A549 (cell line): Measurements from ENCODE around the gene PM20D1.
"Not testable (repeated sequence)": the region's sequence is repeated elsewhere in the genome, so short reads cannot be mapped to it uniquely, and the experiment has no call there.

Source experiments
- CBX8 ChIP-seq: fragments of 200-600 bp; sonication (generic); IDR thresholded peaks from 2 replicates; pipeline ENCODE4 v1.6.1; 2016
- CHD2 ChIP-seq: fragments of 150-350 bp; IDR thresholded peaks from 2 replicates; pipeline ENCODE4 v1.6.1; 2014; ENCODE audit warnings: low read length; ENCODE audit not compliant: partially characterized antibody
- CHD4 ChIP-seq: fragments of 200-600 bp; sonication (generic); IDR thresholded peaks from 2 replicates; pipeline ENCODE4 v1.6.1; 2016; ENCODE audit warnings: antibody characterized with exemption, mild to moderate bottlenecking, borderline replicate concordance
- EHMT2 ChIP-seq: fragments of 200-600 bp; sonication (generic); IDR thresholded peaks from 2 replicates; pipeline ENCODE4 v1.6.1; 2016; ENCODE audit warnings: antibody characterized with exemption, low read depth, mild to moderate bottlenecking, moderate library complexity
- ESRRA ChIP-seq: fragments of 150-350 bp; IDR thresholded peaks from 2 replicates; pipeline ENCODE4 v1.6.1; 2014; ENCODE audit warnings: mild to moderate bottlenecking, low read length, borderline replicate concordance
- HDAC2 ChIP-seq: fragments of 200-600 bp; sonication (generic); IDR thresholded peaks from 2 replicates; pipeline ENCODE4 v1.6.1; 2016
- JUN ChIP-seq, 2 experiments: fragments of >200 bp; sonication (Bioruptor Twin); formaldehyde crosslinking; IDR thresholded peaks; 2 replicates in 1 of 2; 3 replicates in 1 of 2; pipeline ENCODE4 v1.6.1; 2016 to 2017
- POLR2A ChIP-seq: IDR thresholded peaks from 2 replicates; pipeline ENCODE4 v1.6.1; 2012; ENCODE audit warnings: mild to moderate bottlenecking, low read length
- RAD21 ChIP-seq, 2 experiments: fragments of >200 bp in 1 of 2; sonication (Bioruptor Twin) in 1 of 2; formaldehyde crosslinking in 1 of 2; IDR thresholded peaks in 1 of 2; conservative IDR thresholded peaks in 1 of 2; 2 replicates in 1 of 2; 3 replicates in 1 of 2; pipeline ENCODE4 v1.6.1; 2012 to 2018; ENCODE audit warnings: inconsistent platforms in 1 of 2
- TF ChIP-seq, protein P1 (sequence below): fragments of >200 bp; sonication (Bioruptor Twin); formaldehyde crosslinking; IDR thresholded peaks from 3 replicates; pipeline ENCODE4 v1.5.1; 2016
- TF ChIP-seq, protein P2 (sequence below): fragments of 200-600 bp; sonication (generic); IDR thresholded peaks from 2 replicates; pipeline ENCODE4 v1.6.1; 2016; ENCODE audit warnings: antibody characterized with exemption, mild to moderate bottlenecking, moderate library complexity

DNA sequence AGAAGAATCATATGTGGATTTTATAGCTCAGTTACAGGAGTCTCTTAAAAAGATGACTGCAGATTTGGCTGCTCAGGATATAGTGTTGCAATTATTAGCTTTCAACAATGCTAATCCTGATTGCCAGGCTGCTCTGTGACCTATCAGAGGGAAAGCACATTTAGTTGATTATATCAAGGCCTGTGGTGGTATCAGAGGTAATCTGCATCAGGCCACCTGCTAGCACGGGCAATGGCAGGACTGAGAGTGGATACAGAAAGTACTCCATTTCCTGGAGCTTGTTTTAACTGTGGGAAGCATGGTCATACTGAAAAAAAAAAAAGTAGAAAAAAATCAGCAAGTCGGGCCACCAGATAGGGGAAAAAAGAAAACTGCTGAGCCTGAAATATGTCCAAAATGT lies 42.2 kb upstream of the PM20D1 start:
- TF ChIP-seq, protein P1, sequence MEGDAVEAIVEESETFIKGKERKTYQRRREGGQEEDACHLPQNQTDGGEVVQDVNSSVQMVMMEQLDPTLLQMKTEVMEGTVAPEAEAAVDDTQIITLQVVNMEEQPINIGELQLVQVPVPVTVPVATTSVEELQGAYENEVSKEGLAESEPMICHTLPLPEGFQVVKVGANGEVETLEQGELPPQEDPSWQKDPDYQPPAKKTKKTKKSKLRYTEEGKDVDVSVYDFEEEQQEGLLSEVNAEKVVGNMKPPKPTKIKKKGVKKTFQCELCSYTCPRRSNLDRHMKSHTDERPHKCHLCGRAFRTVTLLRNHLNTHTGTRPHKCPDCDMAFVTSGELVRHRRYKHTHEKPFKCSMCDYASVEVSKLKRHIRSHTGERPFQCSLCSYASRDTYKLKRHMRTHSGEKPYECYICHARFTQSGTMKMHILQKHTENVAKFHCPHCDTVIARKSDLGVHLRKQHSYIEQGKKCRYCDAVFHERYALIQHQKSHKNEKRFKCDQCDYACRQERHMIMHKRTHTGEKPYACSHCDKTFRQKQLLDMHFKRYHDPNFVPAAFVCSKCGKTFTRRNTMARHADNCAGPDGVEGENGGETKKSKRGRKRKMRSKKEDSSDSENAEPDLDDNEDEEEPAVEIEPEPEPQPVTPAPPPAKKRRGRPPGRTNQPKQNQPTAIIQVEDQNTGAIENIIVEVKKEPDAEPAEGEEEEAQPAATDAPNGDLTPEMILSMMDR = not testable (repeated sequence)
- not testable (repeated sequence) for TF ChIP-seq POLR2A; HDAC2; ESRRA; CHD2; CBX8; RAD21 (conservative IDR thresholded peaks at IDR 0.05 in 1 of 2, IDR thresholded peaks at IDR 0.05 in 1 of 2); CHD4; JUN (IDR thresholded peaks at IDR 0.05); EHMT2
- TF ChIP-seq, protein P2, sequence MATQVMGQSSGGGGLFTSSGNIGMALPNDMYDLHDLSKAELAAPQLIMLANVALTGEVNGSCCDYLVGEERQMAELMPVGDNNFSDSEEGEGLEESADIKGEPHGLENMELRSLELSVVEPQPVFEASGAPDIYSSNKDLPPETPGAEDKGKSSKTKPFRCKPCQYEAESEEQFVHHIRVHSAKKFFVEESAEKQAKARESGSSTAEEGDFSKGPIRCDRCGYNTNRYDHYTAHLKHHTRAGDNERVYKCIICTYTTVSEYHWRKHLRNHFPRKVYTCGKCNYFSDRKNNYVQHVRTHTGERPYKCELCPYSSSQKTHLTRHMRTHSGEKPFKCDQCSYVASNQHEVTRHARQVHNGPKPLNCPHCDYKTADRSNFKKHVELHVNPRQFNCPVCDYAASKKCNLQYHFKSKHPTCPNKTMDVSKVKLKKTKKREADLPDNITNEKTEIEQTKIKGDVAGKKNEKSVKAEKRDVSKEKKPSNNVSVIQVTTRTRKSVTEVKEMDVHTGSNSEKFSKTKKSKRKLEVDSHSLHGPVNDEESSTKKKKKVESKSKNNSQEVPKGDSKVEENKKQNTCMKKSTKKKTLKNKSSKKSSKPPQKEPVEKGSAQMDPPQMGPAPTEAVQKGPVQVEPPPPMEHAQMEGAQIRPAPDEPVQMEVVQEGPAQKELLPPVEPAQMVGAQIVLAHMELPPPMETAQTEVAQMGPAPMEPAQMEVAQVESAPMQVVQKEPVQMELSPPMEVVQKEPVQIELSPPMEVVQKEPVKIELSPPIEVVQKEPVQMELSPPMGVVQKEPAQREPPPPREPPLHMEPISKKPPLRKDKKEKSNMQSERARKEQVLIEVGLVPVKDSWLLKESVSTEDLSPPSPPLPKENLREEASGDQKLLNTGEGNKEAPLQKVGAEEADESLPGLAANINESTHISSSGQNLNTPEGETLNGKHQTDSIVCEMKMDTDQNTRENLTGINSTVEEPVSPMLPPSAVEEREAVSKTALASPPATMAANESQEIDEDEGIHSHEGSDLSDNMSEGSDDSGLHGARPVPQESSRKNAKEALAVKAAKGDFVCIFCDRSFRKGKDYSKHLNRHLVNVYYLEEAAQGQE = not testable (repeated sequence)
